ENCODE measurements around the gene SLC9B1.

DNA sequence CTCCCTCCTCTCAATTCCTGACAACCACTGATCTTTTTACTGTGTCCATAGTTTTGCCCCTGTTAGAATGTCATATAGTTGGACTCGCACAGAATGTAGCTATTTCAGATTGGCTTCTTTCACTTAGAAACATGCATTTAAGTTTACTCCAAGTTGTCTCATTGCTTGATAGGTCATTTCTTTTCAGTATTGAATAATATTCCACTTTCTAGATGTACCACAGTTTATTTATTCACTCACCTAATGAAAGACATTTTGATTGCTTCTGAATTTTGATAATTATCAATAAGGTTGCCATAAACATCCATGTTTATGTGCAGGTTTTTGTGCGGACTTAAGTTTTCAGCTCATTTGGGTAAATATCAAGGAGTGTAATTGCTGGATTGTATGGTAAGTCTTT, 38.5 kb downstream of the SLC9B1 start:
- TF ChIP-seq, protein P1, sequence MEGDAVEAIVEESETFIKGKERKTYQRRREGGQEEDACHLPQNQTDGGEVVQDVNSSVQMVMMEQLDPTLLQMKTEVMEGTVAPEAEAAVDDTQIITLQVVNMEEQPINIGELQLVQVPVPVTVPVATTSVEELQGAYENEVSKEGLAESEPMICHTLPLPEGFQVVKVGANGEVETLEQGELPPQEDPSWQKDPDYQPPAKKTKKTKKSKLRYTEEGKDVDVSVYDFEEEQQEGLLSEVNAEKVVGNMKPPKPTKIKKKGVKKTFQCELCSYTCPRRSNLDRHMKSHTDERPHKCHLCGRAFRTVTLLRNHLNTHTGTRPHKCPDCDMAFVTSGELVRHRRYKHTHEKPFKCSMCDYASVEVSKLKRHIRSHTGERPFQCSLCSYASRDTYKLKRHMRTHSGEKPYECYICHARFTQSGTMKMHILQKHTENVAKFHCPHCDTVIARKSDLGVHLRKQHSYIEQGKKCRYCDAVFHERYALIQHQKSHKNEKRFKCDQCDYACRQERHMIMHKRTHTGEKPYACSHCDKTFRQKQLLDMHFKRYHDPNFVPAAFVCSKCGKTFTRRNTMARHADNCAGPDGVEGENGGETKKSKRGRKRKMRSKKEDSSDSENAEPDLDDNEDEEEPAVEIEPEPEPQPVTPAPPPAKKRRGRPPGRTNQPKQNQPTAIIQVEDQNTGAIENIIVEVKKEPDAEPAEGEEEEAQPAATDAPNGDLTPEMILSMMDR (IDR thresholded peaks at IDR 0.05 in 8 of 11, conservative IDR thresholded peaks at IDR 0.05 in 3 of 11) = no peak
- TF ChIP-seq POLR2AphosphoS5 (IDR thresholded peaks at IDR 0.05) (no peak), POLR2A (IDR thresholded peaks at IDR 0.05) (no peak)

Data from spleen (tissue), 7 donors.